GM18951 (cell line): ENCODE results near the gene PRICKLE2.

Experiments
- POLR2A ChIP-seq: IDR thresholded peaks from 4 replicates; pipeline ENCODE4 v1.6.1; 2011; ENCODE audit warnings: mild to moderate bottlenecking; ENCODE audit not compliant: insufficient read length, insufficient read depth; ENCODE audit errors: extremely low read depth
- in situ Hi-C: fragments of 300-500 bp; cut with MboI; formaldehyde crosslinking; loops from one replicate; pipeline ENCODE4 v1.12.0; 2022; ENCODE audit warnings: low sequenced_read_pairs, mixed read lengths, inconsistent platforms; ENCODE audit not compliant: unreplicated experiment

The PRICKLE2 gene

DNA sequence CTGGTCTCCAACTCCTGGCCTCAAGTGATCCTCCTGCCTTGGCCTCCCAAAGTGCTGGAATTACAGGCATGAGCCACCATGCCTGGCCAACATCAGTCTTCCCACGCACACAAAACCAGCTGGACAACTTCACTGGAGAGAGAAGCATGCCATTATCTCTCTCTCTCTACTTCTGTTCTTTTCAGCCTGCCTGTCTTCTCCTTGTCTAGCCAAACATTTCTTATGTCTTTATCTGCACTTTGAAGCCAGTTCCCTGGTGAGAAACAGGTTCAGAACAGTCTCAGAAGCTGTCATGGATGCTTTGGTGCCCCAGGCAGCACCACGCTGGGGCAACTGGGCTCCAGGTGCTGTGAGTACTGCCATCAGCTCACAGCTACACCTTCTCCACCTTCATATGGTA lies 79.8 kb downstream of the PRICKLE2 start:
- TF ChIP-seq POLR2A: no peak
- in situ Hi-C loops: no loop called here

DNA sequence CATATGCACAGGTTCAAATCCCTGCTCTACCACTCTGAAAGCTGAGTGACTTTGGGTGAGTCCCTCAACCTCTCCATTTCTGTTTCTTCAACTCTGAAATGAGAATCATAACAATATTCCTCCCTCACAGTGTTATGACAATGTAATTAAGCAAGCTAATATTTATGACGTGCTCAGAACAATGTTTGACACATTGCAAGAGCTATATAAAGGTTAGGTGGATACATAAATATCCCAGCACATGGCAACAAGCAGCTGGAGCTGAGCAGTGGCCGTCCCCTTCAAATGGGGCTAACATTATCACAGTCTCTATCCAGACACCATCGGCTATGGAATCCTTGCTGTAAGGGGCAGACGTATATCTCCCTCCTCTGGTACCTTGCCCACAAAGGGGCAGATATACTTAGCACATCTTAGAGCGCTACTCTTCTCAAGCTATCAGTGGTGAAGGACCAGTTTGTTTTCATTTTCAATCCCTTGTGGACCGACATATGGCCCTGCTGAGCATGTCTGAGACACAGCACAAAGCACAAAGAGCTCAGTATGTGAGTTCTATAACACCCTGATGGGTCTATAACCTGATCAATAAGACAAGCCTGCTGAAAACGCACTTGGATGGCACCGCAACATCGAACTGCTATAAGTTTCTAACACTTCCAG lies 80.9 kb downstream of the PRICKLE2 start:
- TF ChIP-seq POLR2A: no peak
- in situ Hi-C loops: no loop called here

DNA sequence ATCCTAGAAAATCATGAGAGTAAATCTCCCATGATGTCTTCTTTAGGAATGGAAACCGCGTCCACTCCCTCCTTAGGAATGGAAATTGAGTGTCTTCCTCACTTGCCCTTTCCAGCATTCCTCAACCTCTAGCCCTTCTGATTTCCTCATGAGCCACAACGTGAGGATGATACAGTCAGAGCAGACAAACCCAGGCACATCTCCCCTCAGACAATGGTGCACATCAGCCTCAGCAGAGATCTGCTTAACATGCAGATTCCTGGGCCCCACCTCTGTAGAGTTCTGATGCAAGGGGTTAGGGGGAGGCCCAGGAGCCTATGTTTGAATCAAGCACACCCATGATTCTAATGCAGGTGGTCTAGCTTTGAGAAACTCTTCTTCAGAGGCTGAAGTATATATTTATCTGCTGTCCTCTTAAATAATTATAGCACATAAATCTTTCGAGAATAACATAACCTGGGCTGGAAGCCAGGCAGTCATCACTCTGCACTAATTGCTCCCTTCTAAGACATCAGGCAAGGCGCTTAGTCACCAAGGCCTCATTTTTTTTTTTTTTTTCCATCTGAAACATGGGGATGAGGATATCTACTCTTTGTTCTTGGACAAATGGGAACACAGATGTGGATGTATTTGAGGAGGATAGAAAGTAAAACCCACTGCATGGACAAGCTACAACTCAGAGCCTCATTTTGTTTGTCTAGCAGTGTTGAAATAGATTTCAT lies 81.7 kb downstream of the PRICKLE2 start:
- in situ Hi-C loops: no loop called here
- no peak for TF ChIP-seq POLR2A

DNA sequence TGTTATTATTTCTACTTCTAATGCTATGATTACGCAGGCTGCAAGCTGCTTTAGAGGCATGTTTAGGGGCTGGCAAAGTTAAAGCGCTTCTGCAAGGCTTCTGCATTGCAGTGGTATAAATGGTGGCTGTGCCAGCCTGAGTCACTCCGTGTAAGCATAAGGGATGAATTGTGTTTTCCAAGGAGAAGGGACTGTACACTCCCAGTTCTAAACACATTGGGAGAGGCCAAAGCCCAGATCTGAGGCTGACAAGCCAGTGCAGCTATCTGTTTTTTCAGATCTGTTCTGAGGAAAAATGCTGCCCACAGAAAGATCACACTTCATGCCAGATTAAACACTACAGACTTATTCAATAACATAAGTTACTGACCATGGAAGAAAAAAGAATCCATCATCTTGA lies 83.8 kb downstream of the PRICKLE2 start:
- in situ Hi-C loops: no loop called here
- TF ChIP-seq POLR2A: no peak

DNA sequence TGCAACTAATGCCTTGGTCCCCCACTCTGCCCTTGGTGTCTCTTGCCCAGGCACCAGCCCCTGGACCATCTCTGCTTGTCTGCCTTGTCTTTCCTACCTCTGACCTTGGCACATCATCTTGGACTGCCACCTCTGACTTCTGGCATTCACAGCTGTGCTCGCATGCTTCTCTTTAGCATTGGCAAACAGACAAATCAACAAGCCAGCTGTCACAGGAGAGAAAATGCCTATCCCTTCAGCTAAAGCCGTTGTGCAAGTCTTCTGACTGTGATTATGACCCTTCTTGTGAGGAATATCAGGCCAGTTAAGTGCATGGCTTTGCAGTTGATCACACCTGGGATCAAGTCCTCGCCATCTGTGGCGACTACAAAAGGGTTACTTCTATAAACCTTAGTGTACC lies 84.6 kb downstream of the PRICKLE2 start:
- in situ Hi-C loops: no loop called here
- no peak for TF ChIP-seq POLR2A

DNA sequence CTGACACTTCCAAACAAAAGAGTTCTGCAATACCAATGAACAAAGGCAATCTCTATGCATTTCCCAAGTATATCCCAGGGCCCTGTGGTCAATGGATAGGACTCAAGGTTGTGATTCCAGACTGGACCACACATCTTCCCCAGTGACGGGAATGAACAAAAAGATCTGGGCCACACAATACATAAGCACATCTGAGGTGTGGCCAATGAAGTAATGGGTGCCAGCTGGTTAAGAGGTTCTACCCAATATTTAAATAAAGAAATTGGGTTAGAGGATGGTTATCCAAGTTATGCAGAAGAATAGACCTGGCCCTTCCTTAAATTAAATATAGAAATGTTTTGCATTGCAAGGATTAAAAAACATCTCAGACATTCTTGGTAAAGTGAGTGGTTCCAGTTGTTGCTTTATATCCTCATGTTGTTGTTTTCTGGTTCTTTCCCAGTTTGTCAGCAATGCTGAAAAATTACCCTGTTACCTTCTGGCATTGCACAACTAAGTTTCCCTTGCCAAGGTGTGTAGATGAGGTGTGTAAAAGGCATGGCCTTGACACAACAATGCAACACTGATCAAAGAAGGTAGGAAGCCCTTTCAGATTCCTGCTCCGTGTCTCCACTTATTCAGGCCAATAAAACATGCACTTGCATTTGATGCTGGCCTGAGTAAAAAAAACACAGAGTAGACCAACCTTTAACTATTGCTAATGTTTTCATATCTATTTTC lies 86.5 kb downstream of the PRICKLE2 start:
- in situ Hi-C loops: no loop called here
- no peak for TF ChIP-seq POLR2A

DNA sequence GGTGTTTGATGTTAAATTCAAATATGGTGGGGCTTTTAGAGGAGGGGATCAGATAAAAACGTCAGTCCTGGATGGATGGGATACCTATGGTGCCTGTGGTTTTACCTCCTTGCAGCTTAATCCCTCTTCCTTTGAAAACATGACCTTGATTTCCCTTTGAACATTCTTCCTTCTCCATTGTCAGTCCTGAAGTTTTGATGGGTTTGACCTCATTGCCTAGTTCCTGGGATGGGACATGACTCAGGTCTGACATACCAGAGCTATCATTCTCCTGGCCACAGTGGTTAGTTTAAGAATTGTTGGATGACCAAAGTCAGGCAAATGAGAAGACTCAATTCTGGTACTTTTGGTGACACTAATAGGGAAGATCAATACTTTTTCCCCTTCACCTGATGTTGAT lies 87.2 kb downstream of the PRICKLE2 start:
- TF ChIP-seq POLR2A: no peak
- in situ Hi-C loops: no loop called here

DNA sequence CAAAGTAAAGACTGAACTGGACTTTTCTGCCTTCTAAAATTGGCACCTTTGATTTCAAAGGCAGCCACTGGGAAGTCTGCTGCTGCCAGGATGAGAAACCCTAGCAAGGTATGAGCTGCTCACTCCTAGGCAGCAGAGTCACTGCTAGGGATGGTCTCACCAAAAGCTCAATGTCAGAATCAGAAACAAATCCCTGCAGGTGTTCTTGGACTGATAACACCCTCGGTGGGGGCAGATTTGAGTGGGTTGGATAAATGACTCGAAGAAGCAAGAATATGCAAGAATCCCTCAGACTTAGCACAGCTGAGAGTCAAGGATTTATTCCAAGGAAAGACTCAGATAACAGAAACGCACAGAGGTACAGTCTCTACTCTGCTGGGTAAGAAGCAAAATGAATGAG lies 90.4 kb downstream of the PRICKLE2 start:
- in situ Hi-C loops: no loop called here
- TF ChIP-seq POLR2A: no peak

DNA sequence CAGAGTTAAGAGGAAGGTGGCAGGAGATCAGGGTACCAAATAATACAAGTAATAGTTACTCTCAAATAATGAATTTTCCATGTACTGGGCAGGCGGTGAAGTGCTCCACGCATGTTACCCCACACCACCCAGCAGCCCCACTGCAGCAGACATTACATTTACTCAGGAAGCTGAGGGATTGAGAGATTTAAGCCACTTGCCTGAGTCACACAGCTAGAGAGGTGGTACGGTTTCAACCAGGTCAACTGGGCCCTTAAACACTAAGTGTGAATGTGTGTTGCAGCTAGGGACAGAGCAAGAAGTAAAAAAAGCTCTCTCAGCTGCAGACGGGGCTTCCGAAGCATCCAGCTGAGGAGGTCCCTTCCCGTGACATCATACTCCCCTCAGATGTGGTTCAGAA lies 91.3 kb downstream of the PRICKLE2 start:
- in situ Hi-C loops: no loop called here
- TF ChIP-seq POLR2A: no peak

DNA sequence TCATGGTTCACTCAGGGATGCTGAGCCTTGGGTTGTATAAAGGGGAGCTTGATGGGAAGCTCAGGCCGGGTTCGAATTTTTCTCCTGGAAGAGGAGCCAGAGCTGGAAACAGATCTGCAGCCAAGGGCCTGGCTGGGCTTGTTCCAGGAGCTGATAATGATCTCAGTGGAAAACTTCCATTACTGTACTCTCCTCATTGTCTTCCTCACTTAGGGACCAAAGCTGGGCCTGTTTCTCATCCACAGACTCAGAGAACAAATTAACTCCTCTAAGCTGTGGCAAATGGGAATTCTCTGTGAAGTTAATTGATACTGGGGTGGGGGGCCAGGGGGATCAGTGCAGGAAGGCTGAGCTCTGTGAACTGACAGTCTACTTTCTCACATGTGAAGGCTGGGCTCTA lies 92.0 kb downstream of the PRICKLE2 start:
- no peak for TF ChIP-seq POLR2A
- in situ Hi-C loops: no loop called here

DNA sequence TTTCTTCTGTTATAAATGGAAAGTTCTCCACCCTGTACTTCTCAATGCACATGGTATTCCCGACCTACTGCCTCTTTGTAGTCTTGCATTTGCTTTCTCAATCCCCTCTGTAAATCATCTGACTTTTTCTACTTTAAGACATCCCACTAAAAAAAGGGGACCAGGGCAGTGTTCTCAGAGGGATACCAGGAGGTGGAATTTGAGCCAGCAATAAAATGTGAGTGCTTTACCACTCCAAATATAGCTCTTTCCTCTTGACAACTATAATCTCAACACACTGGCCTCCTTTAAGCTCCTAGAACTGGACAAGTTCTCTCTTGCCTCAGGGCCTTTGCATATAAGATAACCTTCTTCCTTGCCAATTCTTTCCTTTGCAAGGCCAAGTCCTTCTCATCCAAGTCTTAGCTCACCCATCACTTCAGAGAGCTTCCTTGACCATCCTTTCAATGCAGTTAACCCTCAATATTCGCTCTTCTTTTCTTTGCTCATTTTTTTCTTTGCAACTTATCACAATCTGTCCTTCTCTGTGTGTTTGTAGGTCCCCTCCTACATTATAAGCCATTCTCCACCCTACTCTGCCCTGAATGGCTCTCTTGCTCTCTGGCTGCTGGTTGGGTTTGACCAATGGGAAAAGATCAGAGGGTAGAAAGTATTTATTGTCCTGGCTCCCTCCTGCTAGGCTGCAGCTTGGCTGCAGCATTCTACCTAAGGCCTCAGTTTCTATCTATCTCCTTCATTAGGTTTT lies 93.4 kb downstream of the PRICKLE2 start:
- no peak for TF ChIP-seq POLR2A
- in situ Hi-C loops: no loop called here

DNA sequence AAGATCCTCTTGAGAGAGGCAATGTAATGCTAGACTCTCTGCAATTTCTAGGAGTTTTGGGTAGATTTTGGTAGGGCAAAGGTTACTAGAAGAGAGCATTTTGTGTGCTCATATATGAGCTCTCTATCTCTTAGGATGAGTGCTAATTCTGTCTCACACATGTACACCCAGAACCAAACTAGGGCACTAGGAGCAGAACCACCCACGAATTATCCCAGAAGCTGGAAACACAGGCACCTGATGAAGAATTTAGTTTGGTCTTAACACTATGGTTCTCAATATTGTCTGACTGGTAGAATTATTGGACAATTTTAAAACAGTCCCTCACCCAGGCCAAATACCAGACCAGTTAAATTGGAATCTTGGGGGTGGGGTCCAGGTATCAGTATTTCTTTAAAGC lies 94.8 kb downstream of the PRICKLE2 start:
- no peak for TF ChIP-seq POLR2A
- in situ Hi-C loops: no loop called here

DNA sequence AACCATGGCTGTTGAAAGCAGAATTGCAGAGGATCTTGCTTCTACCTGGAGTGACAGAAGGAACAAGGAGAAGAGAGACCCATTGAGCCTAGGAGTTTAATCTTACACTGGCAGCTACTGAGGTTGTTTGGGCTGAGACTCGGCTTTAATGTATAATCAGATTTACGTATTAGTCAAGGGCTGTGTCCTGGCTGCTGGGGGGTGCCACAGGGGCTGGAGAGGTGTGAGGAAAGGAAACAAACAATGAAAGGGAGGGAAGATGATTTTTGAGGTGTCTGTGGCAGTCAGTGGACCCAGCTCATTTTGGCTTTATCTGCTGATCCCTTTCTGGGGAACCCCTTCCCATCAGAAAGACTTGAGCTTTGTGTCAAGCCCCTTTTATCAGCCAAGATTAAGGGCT lies 95.7 kb downstream of the PRICKLE2 start:
- no peak for TF ChIP-seq POLR2A
- in situ Hi-C loops: no loop called here
